DMS114 treated with DMSO at 0.1 percent for 48 hours (cell line): ENCODE results near the gene SPEF1.
"Not testable (repeated sequence)": the region's sequence is repeated elsewhere in the genome, so short reads cannot be mapped to it uniquely, and the experiment has no call there.

Source experiments
- DNase-seq: peaks from one replicate; lab custom pipeline; 2025; ENCODE audit not compliant: unreplicated experiment; lab: John Stamatoyannopoulos, UW

The SPEF1 gene

GRCh38 chr20:3789201-3789600 is 8.0 kb upstream of the SPEF1 start:
- DNase-seq = not testable (repeated sequence)

- DNase-seq = peak; percentile 11
Measured at GRCh38 chr20:3788685-3789155, 7.5 kb upstream of the SPEF1 start.

- DNase-seq = no peak
Measured at GRCh38 chr20:3787324-3788014, 6.2 kb upstream of the SPEF1 start.

GRCh38 chr20:3786665-3787323 is 5.5 kb upstream of the SPEF1 start, which contains the start of gene CENPB:
Gene CENPB (minus strand): TSS chr20:3786740. CDS start chr20:3786483, 257 bp downstream.
- peak; percentile 66 for DNase-seq

- DNase-seq = peak; percentile 29
Measured at GRCh38 chr20:3786126-3786484, 4.9 kb upstream of the SPEF1 start.

GRCh38 chr20:3785240-3786125 is 4.2 kb upstream of the SPEF1 start:
- no peak for DNase-seq

- no peak for DNase-seq
Measured at GRCh38 chr20:3784863-3785239, 3.6 kb upstream of the SPEF1 start.

GRCh38 chr20:3784216-3784853 is 3.1 kb upstream of the SPEF1 start:
- DNase-seq = no peak

GRCh38 chr20:3783511-3784195 is 2.4 kb upstream of the SPEF1 start:
- DNase-seq = no peak

GRCh38 chr20:3783068-3783489 is 1.8 kb upstream of the SPEF1 start:
- no peak for DNase-seq

- no peak for DNase-seq
Measured at GRCh38 chr20:3782597-3782996, 1.3 kb upstream of the SPEF1 start.

GRCh38 chr20:3778976-3779375 is 2.3 kb downstream of the SPEF1 start:
- DNase-seq = no peak

GRCh38 chr20:3777716-3778629 is 3.3 kb downstream of the SPEF1 start:
- peak; percentile 76 for DNase-seq

- DNase-seq = no peak
Measured at GRCh38 chr20:3777381-3777715, 3.9 kb downstream of the SPEF1 start.

GRCh38 chr20:3775457-3776108 is 5.7 kb downstream of the SPEF1 start:
- no peak for DNase-seq

- no peak for DNase-seq
Measured at GRCh38 chr20:3771552-3772058, 9.6 kb downstream of the SPEF1 start.

GRCh38 chr20:3768342-3769130 is 12.7 kb downstream of the SPEF1 start:
- peak; percentile 68 for DNase-seq
